Hepatocyte (in vitro differentiated cells): ENCODE data around the gene SCAF4. TPM values are rescaled to one million over a fixed set of nuclear protein-coding genes. Genes with fewer than 3 reads are reported as not detected.

ENCODE experiments used
- DNase-seq: peaks from one replicate; pipeline ENCODE4 v3.0.0-alpha.2; 2016; ENCODE audit warnings: low spot score
- H2AFZ ChIP-seq: fragments of 200-600 bp; sonication (generic); 2 replicates; pipeline ENCODE4 v1.6.0; 2016; ENCODE audit warnings: antibody characterized with exemption, mild to moderate bottlenecking
- H3K27ac ChIP-seq: fragments of 200-600 bp; sonication (generic); 2 replicates; pipeline ENCODE4 v1.5.1; 2016; ENCODE audit warnings: mild to moderate bottlenecking
- H3K27me3 ChIP-seq: fragments of 200-600 bp; sonication (generic); 2 replicates; pipeline ENCODE4 v1.6.1; 2016
- H3K36me3 ChIP-seq: fragments of 200-600 bp; sonication (generic); replicated peaks from 2 replicates; pipeline ENCODE4 v1.5.1; 2016; ENCODE audit warnings: low read depth; ENCODE audit not compliant: insufficient read depth
- H3K4me1 ChIP-seq: fragments of 200-600 bp; sonication (generic); 2 replicates; pipeline ENCODE4 v1.5.1; 2016; ENCODE audit warnings: mild to moderate bottlenecking, moderate library complexity; ENCODE audit not compliant: insufficient read depth
- H3K4me2 ChIP-seq: fragments of 200-600 bp; sonication (generic); 2 replicates; pipeline ENCODE4 v1.6.0; 2016
- H3K4me3 ChIP-seq: fragments of 200-600 bp; sonication (generic); 2 replicates; pipeline ENCODE4 v1.5.1; 2016; ENCODE audit warnings: mild to moderate bottlenecking
- H3K79me2 ChIP-seq: fragments of 200-600 bp; sonication (generic); 2 replicates; pipeline ENCODE4 v1.6.0; 2017; ENCODE audit warnings: mild to moderate bottlenecking
- H3K9me2 ChIP-seq: fragments of 200-600 bp; sonication (generic); replicated peaks from 2 replicates; pipeline ENCODE4 v1.6.0; 2017; ENCODE audit warnings: mild to moderate bottlenecking; ENCODE audit not compliant: insufficient read depth
- H3K9me3 ChIP-seq: fragments of 200-600 bp; sonication (generic); 2 replicates; pipeline ENCODE4 v1.5.1; 2016; ENCODE audit warnings: low read depth, mild to moderate bottlenecking
- H4K20me1 ChIP-seq: fragments of 200-600 bp; sonication (generic); 2 replicates; pipeline ENCODE4 v1.6.0; 2016; ENCODE audit warnings: mild to moderate bottlenecking; ENCODE audit not compliant: insufficient read depth, poor library complexity, severe bottlenecking
- EZH2 ChIP-seq: fragments of 200-600 bp; sonication (generic); IDR thresholded peaks from 2 replicates; pipeline ENCODE4 v1.6.1; 2016; ENCODE audit warnings: antibody characterized with exemption, mild to moderate bottlenecking, borderline replicate concordance
- EZH2phosphoT487 ChIP-seq: fragments of 200-600 bp; sonication (generic); IDR thresholded peaks from one replicate; pipeline ENCODE4 v1.6.1; 2018; ENCODE audit warnings: antibody characterized with exemption, mild to moderate bottlenecking, low read depth, moderate library complexity; ENCODE audit not compliant: unreplicated experiment, severe bottlenecking
- WGBS: methylation state at CpG from one replicate; pipeline ENCODE4 v1.1.6; 2016; ENCODE audit warnings: low lambda C conversion rate; ENCODE audit errors: missing lambda C conversion rate; 5-methylcytosine and 5-hydroxymethylcytosine counted together
- polyA plus RNA-seq: library from polyadenylated mRNA; unstranded; fragments of >200 nt; fragmentation: Nextera tagmentation; extraction: Ambion mirVana; gene quantifications from 2 replicates; pipeline ENCODE4 v1.2.1, GENCODE V29; 2016
- total RNA-seq: library from RNA; depleted of rRNA; stranded (reverse); fragments of >200 nt; gene quantifications from 2 replicates; pipeline ENCODE4 v1.2.3, GENCODE V29; 2014
- TF ChIP-seq, protein P1 (sequence below): fragments of 200-600 bp; sonication (generic); IDR thresholded peaks from 2 replicates; pipeline ENCODE4 v1.5.1; 2016; ENCODE audit warnings: antibody characterized with exemption, mild to moderate bottlenecking; ENCODE audit not compliant: poor library complexity

SCAF4 gene
- total and polyA plus RNA-seq, 2 experiments from 2014 or later = 18.7 to 33.1 TPM

DNA sequence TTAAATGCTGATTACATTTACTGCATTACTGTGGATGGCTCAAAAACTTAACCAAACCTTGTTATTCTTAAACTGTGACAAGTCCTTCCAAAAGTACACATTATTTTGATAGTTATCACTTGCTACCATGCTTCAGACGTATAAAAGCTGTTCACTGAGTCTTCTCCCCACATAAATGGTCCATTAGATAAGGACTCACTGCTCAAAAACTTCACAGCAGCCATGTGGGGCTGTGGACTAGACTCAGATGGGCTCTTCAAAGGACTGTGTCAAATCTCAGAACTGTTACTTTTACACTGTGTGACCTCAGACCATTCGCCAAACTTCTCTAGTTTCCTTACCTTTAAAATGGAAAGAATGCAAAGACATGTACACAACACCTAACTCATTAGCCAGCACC lies 11.6 kb downstream of the SCAF4 start:
- Histone ChIP-seq H3K36me3 (no peaks in the 10 kb centered on the region), H3K4me3 (no peak overlapping the region), H3K27ac (no peak overlapping the region), H3K4me1 (no peaks in the 10 kb centered on the region), H2AFZ (no peak overlapping the region), H3K27me3 (no peaks in the 10 kb centered on the region), H3K79me2 (peaks cover 100% of the 10 kb centered on the region), H3K9me3 (no peaks in the 10 kb centered on the region), H4K20me1 (peaks cover 96% of the 10 kb centered on the region), H3K4me2 (no peak overlapping the region), H3K9me2 (no peaks in the 10 kb centered on the region)
- DNase-seq = no peak
- WGBS = 34% methylated on average over 2 of the region's 2 CpGs
- TF ChIP-seq EZH2phosphoT487 = no peak
- TF ChIP-seq, protein P1, sequence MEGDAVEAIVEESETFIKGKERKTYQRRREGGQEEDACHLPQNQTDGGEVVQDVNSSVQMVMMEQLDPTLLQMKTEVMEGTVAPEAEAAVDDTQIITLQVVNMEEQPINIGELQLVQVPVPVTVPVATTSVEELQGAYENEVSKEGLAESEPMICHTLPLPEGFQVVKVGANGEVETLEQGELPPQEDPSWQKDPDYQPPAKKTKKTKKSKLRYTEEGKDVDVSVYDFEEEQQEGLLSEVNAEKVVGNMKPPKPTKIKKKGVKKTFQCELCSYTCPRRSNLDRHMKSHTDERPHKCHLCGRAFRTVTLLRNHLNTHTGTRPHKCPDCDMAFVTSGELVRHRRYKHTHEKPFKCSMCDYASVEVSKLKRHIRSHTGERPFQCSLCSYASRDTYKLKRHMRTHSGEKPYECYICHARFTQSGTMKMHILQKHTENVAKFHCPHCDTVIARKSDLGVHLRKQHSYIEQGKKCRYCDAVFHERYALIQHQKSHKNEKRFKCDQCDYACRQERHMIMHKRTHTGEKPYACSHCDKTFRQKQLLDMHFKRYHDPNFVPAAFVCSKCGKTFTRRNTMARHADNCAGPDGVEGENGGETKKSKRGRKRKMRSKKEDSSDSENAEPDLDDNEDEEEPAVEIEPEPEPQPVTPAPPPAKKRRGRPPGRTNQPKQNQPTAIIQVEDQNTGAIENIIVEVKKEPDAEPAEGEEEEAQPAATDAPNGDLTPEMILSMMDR = no peak
- TF ChIP-seq EZH2 = no peak

DNA sequence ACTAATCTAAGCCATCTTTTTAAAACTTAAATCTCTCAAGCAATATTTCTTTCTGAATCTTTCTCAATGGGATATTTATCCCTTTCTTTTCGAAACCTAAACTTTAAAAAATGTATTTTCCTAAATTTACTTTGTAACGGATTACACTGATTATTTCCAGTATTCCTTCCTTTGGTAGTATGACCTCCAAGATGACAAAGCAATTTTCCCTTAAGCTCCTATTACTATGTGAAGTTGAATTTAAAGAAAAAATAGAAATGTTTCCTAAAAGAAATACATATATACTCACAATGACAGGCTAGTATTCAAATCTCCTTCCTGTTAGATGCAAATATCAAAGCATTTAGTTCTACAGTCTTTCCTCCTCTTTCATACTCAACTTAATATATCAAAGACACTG lies 15.8 kb downstream of the SCAF4 start:
- 94% methylated on average over 2 of the region's 2 CpGs for WGBS
- DNase-seq = no peak
- H3K27me3 ChIP-seq = no peaks in the 10 kb centered on the region
- H3K4me3 ChIP-seq = no peak overlapping the region
- no peaks in the 10 kb centered on the region for H3K9me3 ChIP-seq
- no peak overlapping the region for H3K27ac ChIP-seq
- H3K4me2 ChIP-seq = no peak overlapping the region
- H3K4me1 ChIP-seq = no peaks in the 10 kb centered on the region
- H3K79me2 ChIP-seq = peaks cover 100% of the 10 kb centered on the region
- TF ChIP-seq EZH2phosphoT487 (no peak), EZH2 (no peak)
- TF ChIP-seq, protein P1 = no peak
- H4K20me1 ChIP-seq = peaks cover 96% of the 10 kb centered on the region
- no peaks in the 10 kb centered on the region for H3K9me2 ChIP-seq
- H2AFZ ChIP-seq = no peak overlapping the region
- no peaks in the 10 kb centered on the region for H3K36me3 ChIP-seq

DNA sequence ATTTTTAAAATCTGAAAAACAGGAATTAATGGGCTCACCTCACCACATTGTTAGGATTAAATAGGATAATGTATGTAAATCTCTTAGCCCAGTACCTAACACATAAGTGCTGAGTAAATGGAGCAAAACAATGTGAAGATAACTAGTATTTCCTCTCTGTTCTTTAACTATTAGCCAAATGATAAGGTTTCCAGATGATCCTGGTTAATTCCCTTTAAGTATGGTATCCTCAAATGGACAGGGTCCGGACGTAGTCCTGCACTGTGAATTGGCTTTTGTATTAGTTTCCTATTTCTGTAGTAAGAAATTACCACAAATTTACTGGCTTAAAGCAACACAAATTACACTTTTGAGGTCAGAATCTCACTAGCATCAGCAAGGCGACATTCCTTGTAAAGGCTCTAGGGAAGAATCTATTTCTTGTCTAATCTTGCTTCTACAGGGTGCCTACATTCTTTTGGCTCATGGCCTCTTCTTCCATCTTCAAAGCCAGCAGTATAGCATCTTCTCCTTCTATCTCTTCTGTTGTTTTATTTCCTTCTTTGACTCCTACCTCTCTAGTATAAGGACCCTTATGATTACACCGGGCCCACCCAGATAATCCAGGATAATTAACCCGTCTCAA lies 17.1 kb downstream of the SCAF4 start:
- no peak overlapping the region for H2AFZ ChIP-seq
- no peaks in the 10 kb centered on the region for H3K9me3 ChIP-seq
- H3K27ac ChIP-seq = no peak overlapping the region
- no peak for DNase-seq
- no peak overlapping the region for H3K4me2 ChIP-seq
- no peak overlapping the region for H3K4me3 ChIP-seq
- no peaks in the 10 kb centered on the region for H3K4me1 ChIP-seq
- H3K36me3 ChIP-seq = no peaks in the 10 kb centered on the region
- H3K79me2 ChIP-seq = peaks cover 100% of the 10 kb centered on the region
- peaks cover 94% of the 10 kb centered on the region for H4K20me1 ChIP-seq
- H3K27me3 ChIP-seq = no peaks in the 10 kb centered on the region
- H3K9me2 ChIP-seq = no peaks in the 10 kb centered on the region
- WGBS = 76% methylated on average over 5 of the region's 5 CpGs
- TF ChIP-seq EZH2 (no peak), EZH2phosphoT487 (no peak)
- TF ChIP-seq, protein P1 = no peak
